Mucosa of descending colon (tissue), 3 donors: ENCODE data around the gene ZBTB7C. TPM values are rescaled to one million over a fixed set of nuclear protein-coding genes. Genes with fewer than 3 reads are reported as not detected.
A peak's percentile ranks its signal among the peaks of the same experiment; 100 is the strongest.

ENCODE experiments used
- ATAC-seq: fragments of 200-7000 bp; cut with Tn5 transposase; one replicate; pipeline ENCODE4 v1.9.1; 2020; ENCODE audit warnings: mild to moderate bottlenecking, moderate library complexity
- DNase-seq, 3 donors: peaks; one replicate each; pipeline ENCODE4 v3.0.0-alpha.2; 2020
- H3K36me3 ChIP-seq: fragments of 200-600 bp; one replicate; pipeline ENCODE4 v1.8.0; 2021; ENCODE audit warnings: low read depth, mild to moderate bottlenecking
- H3K4me1 ChIP-seq: fragments of 200-600 bp; one replicate; pipeline ENCODE4 v1.8.0; 2021; ENCODE audit warnings: low read depth, mild to moderate bottlenecking
- H3K4me3 ChIP-seq: fragments of 200-600 bp; one replicate; pipeline ENCODE4 v1.8.0; 2021; ENCODE audit warnings: mild to moderate bottlenecking
- H3K9me3 ChIP-seq: fragments of 200-600 bp; one replicate; pipeline ENCODE4 v1.8.0; 2021; ENCODE audit warnings: mild to moderate bottlenecking
- intact Hi-C, 2 donors: fragments of 100-400 bp; cut with DNase I in 1 of 2; cut with micrococcal nuclease in 1 of 2; formaldehyde crosslinking; loops; one replicate each; pipeline versions ENCODE4 v1.11.0 to v1.11.1; 2022; cut with DNase I, micrococcal nuclease
- total RNA-seq, 3 donors: library from RNA; stranded (reverse); fragmentation: NEBNext Ultra II Directional in 2 of 3; extraction: Animal tissue kit (Norgen Biotek cat#: 25700) in 2 of 3; gene quantifications; one replicate each; pipeline versions ENCODE4 v1.2.1 to v1.2.4, GENCODE V29; 2021 to 2023
- TF ChIP-seq, protein P1 (sequence below): fragments of 200-600 bp; IDR thresholded peaks from one replicate; pipeline ENCODE4 v1.8.0; 2022; ENCODE audit warnings: antibody characterized with exemption, mild to moderate bottlenecking
- donor health status: DM: no; HTN: no; CAD: no; lungs with moderate emphysema.
- donor health status: DM: no; HTN: no; CAD: no.
- donor health status: DM: no; HTN: yes; CAD: no.

ZBTB7C gene
- total RNA-seq, 3 donors from 2014 or later = 20.8 to 56.6 (median 38.2) TPM

DNA sequence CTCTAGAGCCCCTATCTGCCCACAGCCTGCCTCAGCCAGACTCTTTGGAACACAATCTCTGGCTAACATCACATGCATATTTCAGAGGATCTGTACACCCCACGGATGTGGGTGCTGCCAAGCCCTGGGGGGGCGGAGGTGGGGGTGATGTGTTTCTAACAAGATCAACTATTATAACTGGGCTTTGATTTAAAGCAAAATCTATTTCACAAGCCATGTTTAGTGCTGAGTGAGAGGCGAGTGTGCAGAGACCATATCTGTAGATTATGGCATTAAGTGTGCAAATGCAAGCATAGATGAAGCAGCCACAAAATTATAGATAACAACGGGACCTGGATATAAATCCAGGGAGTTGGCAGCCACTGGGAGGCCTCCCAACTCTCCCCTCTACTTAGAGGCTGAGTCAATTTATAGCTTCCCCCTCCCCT is 342.9 kb downstream of the ZBTB7C start:
- DNase-seq (no peak), ATAC-seq (no peak)
- TF ChIP-seq, protein P1, sequence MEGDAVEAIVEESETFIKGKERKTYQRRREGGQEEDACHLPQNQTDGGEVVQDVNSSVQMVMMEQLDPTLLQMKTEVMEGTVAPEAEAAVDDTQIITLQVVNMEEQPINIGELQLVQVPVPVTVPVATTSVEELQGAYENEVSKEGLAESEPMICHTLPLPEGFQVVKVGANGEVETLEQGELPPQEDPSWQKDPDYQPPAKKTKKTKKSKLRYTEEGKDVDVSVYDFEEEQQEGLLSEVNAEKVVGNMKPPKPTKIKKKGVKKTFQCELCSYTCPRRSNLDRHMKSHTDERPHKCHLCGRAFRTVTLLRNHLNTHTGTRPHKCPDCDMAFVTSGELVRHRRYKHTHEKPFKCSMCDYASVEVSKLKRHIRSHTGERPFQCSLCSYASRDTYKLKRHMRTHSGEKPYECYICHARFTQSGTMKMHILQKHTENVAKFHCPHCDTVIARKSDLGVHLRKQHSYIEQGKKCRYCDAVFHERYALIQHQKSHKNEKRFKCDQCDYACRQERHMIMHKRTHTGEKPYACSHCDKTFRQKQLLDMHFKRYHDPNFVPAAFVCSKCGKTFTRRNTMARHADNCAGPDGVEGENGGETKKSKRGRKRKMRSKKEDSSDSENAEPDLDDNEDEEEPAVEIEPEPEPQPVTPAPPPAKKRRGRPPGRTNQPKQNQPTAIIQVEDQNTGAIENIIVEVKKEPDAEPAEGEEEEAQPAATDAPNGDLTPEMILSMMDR = no peak
- Histone ChIP-seq H3K9me3 (no peaks in the 10 kb centered on the region), H3K4me3 (no peak overlapping the region), H3K36me3 (no peaks in the 10 kb centered on the region), H3K4me1 (peaks cover 10% of the 10 kb centered on the region)
- intact Hi-C loops = no loop called here

DNA sequence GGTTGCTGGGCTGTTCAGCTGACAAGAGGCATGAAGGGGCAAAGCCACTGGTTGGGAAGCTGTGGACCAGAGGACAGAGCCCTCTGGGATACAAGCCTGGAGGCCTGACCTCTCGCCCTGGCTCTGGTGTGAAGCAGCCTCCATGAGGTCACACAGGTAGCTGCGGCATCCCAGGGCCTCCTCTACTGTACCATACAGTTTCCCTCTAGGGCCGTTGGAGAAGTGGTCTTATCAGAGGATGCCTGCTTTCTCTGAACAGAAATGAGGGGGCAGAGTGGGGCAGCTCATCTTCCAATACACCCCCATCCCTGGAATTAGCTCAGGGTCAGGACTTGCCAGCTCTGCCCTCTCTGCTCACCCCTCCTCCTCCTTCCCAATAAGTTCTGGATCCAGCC is 343.6 kb downstream of the ZBTB7C start:
- intact Hi-C loops = no loop called here
- DNase-seq (no peak), ATAC-seq (no peak)
- TF ChIP-seq, protein P1 = no peak
- no peaks in the 10 kb centered on the region for H3K9me3 ChIP-seq
- H3K4me3 ChIP-seq = no peak overlapping the region
- peaks cover 10% of the 10 kb centered on the region for H3K4me1 ChIP-seq
- no peaks in the 10 kb centered on the region for H3K36me3 ChIP-seq

DNA sequence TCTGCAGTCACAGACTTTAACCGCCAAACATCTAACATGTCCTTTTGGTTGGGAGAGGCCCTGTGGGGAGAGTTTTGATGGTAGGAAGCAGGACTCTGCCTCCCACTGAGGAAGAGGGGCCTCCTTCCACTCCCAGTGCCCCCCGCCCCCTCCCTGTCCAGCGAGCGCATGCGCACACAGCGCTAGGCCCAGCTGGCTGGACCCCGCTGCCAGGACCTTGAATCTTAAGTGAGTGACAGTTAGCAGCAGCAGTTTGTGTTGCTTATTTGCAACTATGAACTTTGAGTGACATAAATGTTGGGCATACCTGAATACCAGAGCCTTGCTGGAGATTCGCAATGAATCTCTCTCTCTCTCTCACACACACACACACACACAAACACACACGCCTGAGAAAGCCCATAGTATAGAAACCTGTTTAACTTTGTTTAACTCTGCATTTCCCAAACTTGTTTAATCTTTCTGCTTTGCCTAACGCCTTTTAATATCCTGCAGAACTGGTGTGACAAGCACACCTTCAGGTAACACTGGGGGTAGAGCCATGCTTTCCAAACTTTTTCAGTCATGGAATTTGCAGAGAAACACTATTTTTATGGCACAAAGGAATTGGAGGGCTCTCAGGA is 344.1 kb downstream of the ZBTB7C start:
- DNase-seq (no peak), ATAC-seq (no peak)
- H3K4me3 ChIP-seq = no peak overlapping the region
- intact Hi-C loops = no loop called here
- no peaks in the 10 kb centered on the region for H3K36me3 ChIP-seq
- peaks cover 10% of the 10 kb centered on the region for H3K4me1 ChIP-seq
- no peaks in the 10 kb centered on the region for H3K9me3 ChIP-seq
- TF ChIP-seq, protein P1 = no peak

DNA sequence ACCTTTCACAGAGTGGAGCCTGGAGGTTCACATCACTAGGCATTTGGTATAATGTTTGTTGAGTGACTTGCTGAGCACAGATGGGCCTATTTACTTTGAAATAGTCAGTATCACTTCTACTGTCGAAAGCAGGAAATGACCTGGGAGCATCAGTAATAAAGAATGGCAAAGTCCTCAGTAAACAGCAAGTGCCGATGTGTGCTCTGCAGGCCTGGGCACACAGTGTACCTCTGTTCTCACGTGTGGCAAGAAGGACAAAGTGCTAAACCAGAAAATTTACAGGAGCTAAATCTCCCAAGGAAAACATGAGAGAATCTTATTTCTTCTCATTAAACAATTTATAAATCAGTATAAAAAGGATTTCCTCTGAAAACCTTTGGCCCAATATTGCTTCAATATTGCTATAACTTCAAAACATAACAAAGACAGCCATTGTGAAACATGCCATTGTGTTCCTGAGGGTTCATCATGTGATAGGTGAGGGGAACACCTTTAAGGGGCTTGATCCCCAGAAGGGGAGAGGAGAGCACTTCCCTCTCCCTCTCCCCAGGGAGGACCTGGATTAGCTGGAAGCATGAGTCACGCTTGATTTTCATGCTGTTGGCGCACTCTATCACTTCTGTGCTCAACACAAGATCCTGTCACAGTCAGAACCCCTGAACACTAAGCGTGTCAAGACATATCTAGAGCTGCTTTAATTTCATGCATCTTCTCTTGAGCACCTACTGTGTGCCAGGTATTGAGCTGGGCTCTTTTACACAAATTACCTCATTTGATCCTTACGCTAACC is 347.2 kb downstream of the ZBTB7C start:
- Histone ChIP-seq H3K36me3 (no peaks in the 10 kb centered on the region), H3K9me3 (no peaks in the 10 kb centered on the region), H3K4me1 (peaks cover 10% of the 10 kb centered on the region), H3K4me3 (no peak overlapping the region)
- TF ChIP-seq, protein P1 = no peak
- DNase-seq = no peak
- ATAC-seq = peak; percentile 87
- intact Hi-C loops = no loop called here

- intact Hi-C loops = no loop called here
- no peaks in the 10 kb centered on the region for H3K36me3 ChIP-seq
- DNase-seq (no peak), ATAC-seq (peak; percentile 59)
- TF ChIP-seq, protein P1 = no peak
- H3K9me3 ChIP-seq = no peaks in the 10 kb centered on the region
- H3K4me1 ChIP-seq = peaks cover 10% of the 10 kb centered on the region
- H3K4me3 ChIP-seq = no peak overlapping the region
Measured at GRCh38 chr18:48060970-48061369, 348.2 kb downstream of the ZBTB7C start.
